ENCODE results near the gene DOK6.

DNA sequence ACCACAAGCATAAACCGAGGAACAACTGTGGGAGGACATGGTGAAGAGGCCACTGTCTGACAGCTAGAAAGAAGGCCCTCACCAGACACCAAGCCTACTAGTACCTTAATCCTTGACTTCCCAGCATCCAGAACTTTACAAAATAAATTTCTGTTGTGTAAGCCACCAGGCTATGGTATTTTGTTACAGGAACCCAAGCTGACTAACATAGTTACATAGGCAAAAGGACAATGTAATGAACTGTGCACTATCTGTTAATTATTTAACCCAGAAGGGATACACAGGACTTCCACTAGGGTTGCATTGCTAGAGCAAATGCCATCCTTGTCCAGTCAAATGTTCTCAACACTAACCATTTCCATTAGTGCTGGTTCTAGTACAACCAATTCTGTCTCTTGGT lies 47.7 kb upstream of the DOK6 start:
- TF ChIP-seq POLR2A (IDR thresholded peaks at IDR 0.05; ENCODE audit: low read length) (no peak), GATA1 (IDR thresholded peaks at IDR 0.05; ENCODE audit: low read depth, low read length) (no peak)

All from erythroblast (primary cell).